22Rv1 (cell line): ENCODE measurements around the gene TRNT1.

ENCODE experiments used
- CTCF ChIP-seq: fragments of 450-650 bp; IDR thresholded peaks from 2 replicates; pipeline ENCODE4 v1.5.1; 2017; ENCODE audit warnings: mild to moderate bottlenecking
- ZFX ChIP-seq: fragments of 450-650 bp; IDR thresholded peaks from 2 replicates; pipeline ENCODE4 v1.6.1; 2017; ENCODE audit warnings: antibody characterized with exemption, borderline replicate concordance

GRCh38 chr3:3134750-3135448 lies 8.2 kb downstream of the TRNT1 start:
- TF ChIP-seq CTCF = no peak
- no peak for TF ChIP-seq ZFX
